ENCODE measurements around the gene CMTM8. TPM values are rescaled to one million over a fixed set of nuclear protein-coding genes. Genes with fewer than 3 reads are reported as not detected.

CMTM8 gene
- total RNA-seq, 2 experiments from 2014 or later, result 11.6 to 13.0 TPM

DNA sequence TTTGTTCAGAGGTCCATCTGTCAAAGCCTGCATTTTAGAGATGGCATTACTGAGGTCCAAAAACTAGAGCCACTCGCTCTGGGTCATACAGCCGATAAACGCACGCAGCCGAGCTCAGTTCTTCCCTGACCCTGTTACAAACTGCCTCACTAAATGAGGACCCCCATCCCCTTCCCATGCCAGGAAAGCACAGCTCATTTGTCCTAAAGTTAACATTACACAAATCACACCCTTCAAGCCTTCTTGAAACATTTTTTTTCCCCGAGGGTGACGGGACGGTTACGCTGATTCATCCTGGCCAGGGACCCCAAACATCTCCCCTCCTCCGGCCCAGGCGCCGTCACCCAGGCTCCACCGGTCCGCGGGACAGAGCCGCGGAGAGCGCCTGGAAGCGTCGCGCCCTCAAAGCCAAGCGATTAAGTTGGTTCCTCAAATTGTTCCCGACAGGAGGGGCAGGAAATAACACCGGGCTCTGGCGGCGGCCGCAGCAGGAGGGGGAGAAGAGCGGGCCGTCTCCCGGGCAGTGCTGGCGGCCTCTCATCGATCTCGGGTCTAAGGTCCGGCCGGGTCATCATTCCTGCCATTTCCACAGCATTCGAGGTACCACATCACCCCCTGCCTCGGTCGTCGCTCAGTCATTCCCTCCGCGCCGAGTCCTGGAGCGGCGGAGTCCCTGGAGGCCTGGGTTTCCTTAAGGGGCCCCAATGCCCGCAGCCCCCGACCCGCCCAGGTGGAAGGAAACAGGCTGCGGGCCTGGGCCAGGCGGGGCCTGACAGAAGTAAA, 619 bp upstream of the CMTM8 start:
- peaks cover 9% of the 10 kb centered on the region for H3K36me3 Mint-ChIP-seq
- H3K4me3 Mint-ChIP-seq, result peak overlapping the region; percentile 66
- CTCF ChIA-PET, result interaction anchor here (1.0 to 5.1 kb wide), 4 partner anchors 11 to 97 kb away, joined by 3 to 36 read pairs (median 20); no protein-coding TSS in a partner anchor
- intact Hi-C loops (cut with micrococcal nuclease), result loop anchor here (2.0 to 5.0 kb wide), 2 partner anchors 61 to 154 kb away; partner anchors contain the start of gene CMTM7
- H3K27me3 Mint-ChIP-seq, result peaks cover 4% of the 10 kb centered on the region
- H3K9me3 Mint-ChIP-seq, result peaks cover 9% of the 10 kb centered on the region
- no peak for DNase-seq
- H3K4me1 Mint-ChIP-seq (ENCODE audit: low read depth), result peaks cover 28% of the 10 kb centered on the region
- no peak overlapping the region for H3K27ac Mint-ChIP-seq
- POLR2A ChIA-PET, result interaction anchor here (0.6 to 1.0 kb wide), 2 partner anchors 10 to 765 kb away, joined by 3 to 4 read pairs; no protein-coding TSS in a partner anchor

DNA sequence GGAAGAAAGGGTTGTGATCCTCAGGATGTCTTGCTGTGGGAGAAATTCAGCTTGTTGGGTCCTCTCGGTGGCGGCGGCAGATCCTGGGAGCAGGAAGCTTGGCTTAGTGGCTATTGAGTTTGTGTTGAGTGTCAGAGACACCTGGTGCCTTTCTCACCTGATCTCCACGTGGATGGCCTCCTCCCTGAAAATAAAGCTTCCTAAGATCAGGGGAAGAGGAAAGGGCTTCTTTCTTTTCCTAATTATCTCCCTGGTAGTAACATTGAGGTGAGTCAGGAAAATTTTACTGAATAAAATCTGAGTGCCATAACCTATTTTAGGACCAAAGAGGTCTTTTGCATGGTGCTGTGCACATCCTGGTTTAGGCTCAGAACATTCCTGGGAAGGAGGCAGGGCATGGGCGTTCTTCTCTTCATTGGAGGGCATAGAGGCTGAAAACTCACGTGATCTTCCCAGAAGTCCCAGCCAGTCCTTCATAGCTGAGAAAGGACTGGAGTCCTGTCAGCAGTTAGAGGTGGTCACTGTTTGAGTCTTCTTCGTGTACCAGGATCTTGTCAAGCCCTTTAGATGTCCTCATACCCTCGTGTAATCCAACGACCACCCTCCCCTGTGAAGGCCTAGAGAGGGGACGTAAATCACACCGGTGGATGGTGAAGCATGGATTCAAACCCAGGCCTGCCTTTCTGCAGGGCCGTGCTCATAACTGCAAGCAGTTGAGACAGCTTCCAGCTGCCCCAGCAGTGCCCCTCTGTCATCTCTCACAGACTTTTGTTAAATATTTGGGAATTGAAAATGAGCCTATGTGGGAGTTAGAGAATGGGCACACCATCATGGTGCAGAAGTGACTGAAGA, 1.1 kb downstream of the CMTM8 start:
- H3K27ac Mint-ChIP-seq, result peak overlapping the region; percentile 34
- peaks cover 9% of the 10 kb centered on the region for H3K9me3 Mint-ChIP-seq
- CTCF ChIA-PET, result interaction anchor here (0.5 to 5.5 kb wide), 29 partner anchors 8 to 551 kb away, joined by 3 to 39 read pairs (median 4); partner anchors contain the start of genes DYNC1LI1 and GPD1L
- peaks cover 12% of the 10 kb centered on the region for H3K36me3 Mint-ChIP-seq
- DNase-seq, result peak; percentile 12
- H3K4me3 Mint-ChIP-seq, result peak overlapping the region; percentile 81
- POLR2A ChIA-PET, result interaction anchor here (1.0 to 1.5 kb wide), 3 partner anchors 18 to 192 kb away, joined by 3 to 4 read pairs (median 3); no protein-coding TSS in a partner anchor
- peaks cover 39% of the 10 kb centered on the region for H3K4me1 Mint-ChIP-seq (ENCODE audit: low read depth)
- intact Hi-C loops (cut with micrococcal nuclease), result loop anchor here (2.0 to 10.0 kb wide), 4 partner anchors 45 to 445 kb away; partner anchors contain the start of genes CMTM7 and CNOT10
- peaks cover 4% of the 10 kb centered on the region for H3K27me3 Mint-ChIP-seq

DNA sequence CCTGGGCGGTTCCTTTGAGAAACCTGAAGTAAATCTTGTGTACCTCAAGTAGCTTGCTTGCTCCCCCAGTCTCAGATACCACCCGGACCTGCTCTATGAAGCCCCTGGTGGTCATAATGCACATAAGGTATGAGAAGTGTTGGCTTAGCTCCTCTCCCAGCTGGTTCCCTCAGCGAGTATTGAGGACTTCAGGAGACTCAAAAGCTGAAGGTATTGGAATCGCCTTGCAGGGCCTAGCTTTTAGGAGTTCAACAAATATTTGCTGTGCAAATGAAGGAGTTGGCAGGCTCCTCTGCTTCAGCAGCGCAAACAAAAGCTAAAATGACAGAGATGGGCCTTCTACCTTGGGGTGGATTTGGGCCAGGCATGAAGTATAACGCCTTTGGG, 1.7 kb downstream of the CMTM8 start:
- Mint-ChIP-seq H3K4me1 (ENCODE audit: low read depth) (peaks cover 45% of the 10 kb centered on the region), H3K36me3 (peaks cover 12% of the 10 kb centered on the region), H3K27me3 (peaks cover 4% of the 10 kb centered on the region), H3K4me3 (peak overlapping the region; percentile 81), H3K27ac (no peak overlapping the region), H3K9me3 (peaks cover 9% of the 10 kb centered on the region)
- ChIA-PET POLR2A (interaction anchor here (1.3 to 1.5 kb wide), 2 partner anchors 18 to 125 kb away, joined by 3 read pairs; no protein-coding TSS in a partner anchor), CTCF (interaction anchor here (0.5 to 5.5 kb wide), 29 partner anchors 8 to 402 kb away, joined by 3 to 39 read pairs (median 4); partner anchors contain the start of genes DYNC1LI1 and GPD1L)
- intact Hi-C loops (cut with micrococcal nuclease), result loop anchor here (2.0 to 10.0 kb wide), 2 partner anchors 45 to 445 kb away; partner anchors contain the start of gene CNOT10
- DNase-seq, result peak; percentile 56

- H3K36me3 Mint-ChIP-seq, result peaks cover 12% of the 10 kb centered on the region
- ChIA-PET POLR2A (no interaction called here), CTCF (interaction anchor here (0.9 to 5.5 kb wide), 12 partner anchors 13 to 329 kb away, joined by 3 to 39 read pairs (median 10); partner anchors contain the start of gene DYNC1LI1)
- no peak overlapping the region for H3K4me3 Mint-ChIP-seq
- DNase-seq, result no peak
- H3K27me3 Mint-ChIP-seq, result peaks cover 4% of the 10 kb centered on the region
- no peak overlapping the region for H3K27ac Mint-ChIP-seq
- peaks cover 9% of the 10 kb centered on the region for H3K9me3 Mint-ChIP-seq
- H3K4me1 Mint-ChIP-seq (ENCODE audit: low read depth), result peaks cover 53% of the 10 kb centered on the region
- intact Hi-C loops (cut with micrococcal nuclease), result loop anchor here (2.0 to 10.0 kb wide), 2 partner anchors 44 to 444 kb away; partner anchors contain the start of gene CNOT10
Observed at GRCh38 chr3:32241100-32241499, 2.6 kb downstream of the CMTM8 start.

DNA sequence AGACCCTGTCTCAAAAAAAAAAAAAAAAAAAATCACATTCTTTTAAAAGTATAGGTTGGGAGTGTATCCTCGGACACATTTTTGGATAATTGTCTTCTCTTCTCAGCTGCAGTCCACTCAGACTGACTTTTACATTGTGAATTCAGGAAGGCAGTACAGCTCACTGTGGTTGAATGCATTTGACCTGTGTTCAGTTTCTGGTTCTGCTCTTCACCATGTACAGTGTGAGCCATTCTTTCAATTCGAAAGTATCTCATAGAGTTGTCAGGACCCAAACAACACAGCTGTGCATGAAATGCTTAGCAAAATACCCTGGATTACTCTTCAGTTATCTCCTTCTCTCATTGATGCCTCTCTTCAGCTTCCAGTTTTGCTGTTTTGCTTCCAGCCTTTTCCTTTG, 5.0 kb downstream of the CMTM8 start:
- ChIA-PET CTCF (interaction anchor here (0.7 to 5.5 kb wide), 5 partner anchors 50 to 678 kb away, joined by 3 to 39 read pairs (median 4); no protein-coding TSS in a partner anchor), POLR2A (no interaction called here)
- no peak overlapping the region for H3K4me3 Mint-ChIP-seq
- H3K27ac Mint-ChIP-seq, result no peak overlapping the region
- intact Hi-C loops (cut with micrococcal nuclease), result loop anchor here (10.0 kb wide), 1 partner anchor 441 kb away; the partner anchor contains the start of gene CNOT10
- H3K9me3 Mint-ChIP-seq, result no peaks in the 10 kb centered on the region
- no peak for DNase-seq
- peaks cover 2% of the 10 kb centered on the region for H3K36me3 Mint-ChIP-seq
- peaks cover 53% of the 10 kb centered on the region for H3K4me1 Mint-ChIP-seq (ENCODE audit: low read depth)
- no peaks in the 10 kb centered on the region for H3K27me3 Mint-ChIP-seq

DNA sequence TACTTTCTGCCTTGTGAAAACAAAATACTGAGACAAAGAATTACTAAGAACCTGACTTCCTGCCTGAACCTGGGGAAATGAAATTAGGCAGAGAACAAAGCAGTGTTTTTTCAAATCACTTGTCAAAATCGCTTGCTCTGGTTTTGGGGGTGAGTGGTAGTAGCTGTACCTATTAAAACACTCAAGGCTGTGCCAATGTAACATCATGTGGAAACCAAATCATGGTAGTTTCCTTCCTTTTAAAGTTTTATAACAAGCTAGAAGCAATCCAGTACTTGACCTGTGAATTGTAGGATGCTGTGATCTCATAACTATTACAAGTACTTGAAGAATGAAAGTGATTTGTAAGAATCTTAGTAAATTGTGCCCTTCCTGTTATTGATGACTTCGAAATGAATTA, 6.7 kb downstream of the CMTM8 start:
- intact Hi-C loops (cut with micrococcal nuclease), result loop anchor here (1.0 to 10.0 kb wide), 3 partner anchors 10 to 440 kb away; partner anchors contain the start of gene CNOT10
- CTCF ChIA-PET, result interaction anchor here (1.5 kb wide), 1 partner anchor 68 kb away, joined by 3 read pairs; no protein-coding TSS in a partner anchor

GRCh38 chr3:32246079-32246675, 7.7 kb downstream of the CMTM8 start:
- Mint-ChIP-seq H3K4me3 (no peak overlapping the region), H3K36me3 (peaks cover 2% of the 10 kb centered on the region), H3K27me3 (no peaks in the 10 kb centered on the region), H3K4me1 (ENCODE audit: low read depth) (peaks cover 50% of the 10 kb centered on the region), H3K9me3 (no peaks in the 10 kb centered on the region), H3K27ac (no peak overlapping the region)
- DNase-seq, result no peak
- POLR2A ChIA-PET, result no interaction called here
- intact Hi-C loops (cut with micrococcal nuclease), result loop anchor here (10.0 kb wide), 1 partner anchor 439 kb away; the partner anchor contains the start of gene CNOT10
- CTCF ChIA-PET, result interaction anchor here (1.5 to 1.7 kb wide), 2 partner anchors 43 to 69 kb away, joined by 3 to 5 read pairs; no protein-coding TSS in a partner anchor

More for the DNA sequence above, 6.7 kb downstream of the CMTM8 start:
- H3K27ac Mint-ChIP-seq, result peak overlapping the region; percentile 4
- H3K4me1 Mint-ChIP-seq (ENCODE audit: low read depth), result peaks cover 59% of the 10 kb centered on the region
- H3K9me3 Mint-ChIP-seq, result no peaks in the 10 kb centered on the region
- POLR2A ChIA-PET, result no interaction called here
- no peaks in the 10 kb centered on the region for H3K27me3 Mint-ChIP-seq
- no peak overlapping the region for H3K4me3 Mint-ChIP-seq
- DNase-seq, result no peak
- peaks cover 2% of the 10 kb centered on the region for H3K36me3 Mint-ChIP-seq

GRCh38 chr3:32249184-32249782, 10.8 kb downstream of the CMTM8 start:
- Mint-ChIP-seq H3K9me3 (peaks cover 2% of the 10 kb centered on the region), H3K27ac (no peak overlapping the region), H3K4me1 (ENCODE audit: low read depth) (peaks cover 38% of the 10 kb centered on the region), H3K4me3 (no peak overlapping the region), H3K27me3 (no peaks in the 10 kb centered on the region), H3K36me3 (peaks cover 4% of the 10 kb centered on the region)
- CTCF ChIA-PET, result interaction anchor here (1.1 kb wide), 1 partner anchor 9 kb away, joined by 4 read pairs; no protein-coding TSS in a partner anchor
- intact Hi-C loops (cut with micrococcal nuclease), result loop anchor here (10.0 kb wide), 1 partner anchor 436 kb away; the partner anchor contains the start of gene CNOT10
- POLR2A ChIA-PET, result no interaction called here
- no peak for DNase-seq

- ChIA-PET CTCF (interaction anchor here (2.8 kb wide), 1 partner anchor 14 kb away, joined by 12 read pairs; no protein-coding TSS in a partner anchor), POLR2A (interaction anchor here (0.6 kb wide), 1 partner anchor 20 kb away, joined by 3 read pairs; no protein-coding TSS in a partner anchor)
- intact Hi-C loops (cut with micrococcal nuclease), result no loop called here
- Mint-ChIP-seq H3K27ac (no peak overlapping the region), H3K36me3 (peaks cover 9% of the 10 kb centered on the region), H3K4me3 (no peak overlapping the region), H3K27me3 (no peaks in the 10 kb centered on the region), H3K9me3 (peaks cover 7% of the 10 kb centered on the region), H3K4me1 (ENCODE audit: low read depth) (peaks cover 32% of the 10 kb centered on the region)
- DNase-seq, result no peak
Observed at GRCh38 chr3:32254268-32254667, 15.8 kb downstream of the CMTM8 start.

GRCh38 chr3:32255345-32255744, 16.9 kb downstream of the CMTM8 start:
- Mint-ChIP-seq H3K4me3 (no peak overlapping the region), H3K9me3 (peaks cover 7% of the 10 kb centered on the region), H3K36me3 (peaks cover 9% of the 10 kb centered on the region), H3K27ac (no peak overlapping the region), H3K27me3 (no peaks in the 10 kb centered on the region), H3K4me1 (ENCODE audit: low read depth) (peaks cover 22% of the 10 kb centered on the region)
- intact Hi-C loops (cut with micrococcal nuclease), result loop anchor here (1.0 kb wide), 1 partner anchor 10 kb away; no protein-coding TSS in a partner anchor
- ChIA-PET CTCF (interaction anchor here (0.8 to 2.8 kb wide), 3 partner anchors 15 to 78 kb away, joined by 3 to 12 read pairs (median 4); no protein-coding TSS in a partner anchor), POLR2A (no interaction called here)
- DNase-seq, result no peak

All from activated CD4-positive, alpha-beta memory T cell treated with anti-CD3 and anti-CD28 coated beads for 36 hours (primary cell).